Right atrium auricular region (tissue), 2 donors: ENCODE measurements around the gene LAPTM5. TPM values are rescaled to one million over a fixed set of nuclear protein-coding genes. Genes with fewer than 3 reads are reported as not detected.

ENCODE experiments used
- DNase-seq: peaks from one replicate; pipeline ENCODE4 v3.0.0-alpha.2; 2019; ENCODE audit warnings: low spot score
- H3K27ac ChIP-seq, 2 donors: fragments of 200-600 bp; sonication (generic); 1 replicate in 1 of 2; 2 replicates in 1 of 2; pipeline ENCODE4 v1.5.1; 2016 to 2019
- H3K27me3 ChIP-seq, 2 donors: fragments of 200-600 bp; sonication (generic); one replicate each; pipeline versions ENCODE4 v1.5.1 to v1.6.0; 2017 to 2019
- H3K36me3 ChIP-seq: fragments of 200-600 bp; sonication (generic); one replicate; pipeline ENCODE4 v1.5.1; 2016
- H3K4me1 ChIP-seq, 2 donors: fragments of 200-600 bp; sonication (generic); one replicate each; pipeline versions ENCODE4 v1.5.1 to v1.6.0; 2017 to 2019
- H3K4me3 ChIP-seq, 2 donors: fragments of 200-600 bp; sonication (generic); 1 replicate in 1 of 2; 2 replicates in 1 of 2; pipeline ENCODE4 v1.5.1; 2017 to 2019; ENCODE audit warnings: mild to moderate bottlenecking in 1 of 2, moderate library complexity in 1 of 2
- H3K9me3 ChIP-seq, 2 donors: fragments of 200-600 bp; sonication (generic); one replicate each; pipeline ENCODE4 v1.5.1; 2019
- total RNA-seq, 2 donors: library from RNA; depleted of rRNA; stranded (reverse); fragments of >200 nt; gene quantifications; one replicate each; pipeline ENCODE4 v1.1.0, GENCODE V29; 2016
- TF ChIP-seq, protein P1 (sequence below), 2 donors: fragments of 200-600 bp; sonication (generic); IDR thresholded peaks; one replicate each; pipeline ENCODE4 v1.5.1; 2019; ENCODE audit warnings: antibody characterized with exemption in 2 of 2

LAPTM5 gene
- total RNA-seq, 2 donors from 2014 or later: 17.4 to 62.8 TPM

DNA sequence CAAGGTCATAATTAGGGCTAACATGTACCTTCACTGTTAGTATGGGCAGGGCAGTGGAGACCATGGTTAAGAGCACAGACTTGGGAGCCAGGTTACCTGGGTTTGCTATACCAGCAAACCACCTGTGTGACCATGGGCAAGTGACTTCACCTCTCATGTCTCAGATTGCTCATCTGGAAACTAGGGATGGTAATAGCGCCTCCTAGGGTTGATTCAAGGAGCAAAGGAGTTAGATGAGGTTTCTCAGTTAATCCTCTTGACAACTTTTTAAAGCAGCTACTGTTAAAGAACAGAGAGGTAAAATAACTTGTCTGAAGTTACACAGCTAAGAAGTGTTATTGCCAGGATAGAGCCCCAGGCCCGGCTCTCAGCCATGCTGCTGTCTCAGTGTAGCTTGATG is 33.4 kb downstream of the LAPTM5 start:
- Histone ChIP-seq H3K36me3 (no peaks in the 10 kb centered on the region), H3K27me3 (no peaks in the 10 kb centered on the region), H3K4me1 (peaks cover 0 to 5% of the 10 kb centered on the region in 2 donors), H3K4me3 (no peak overlapping the region), H3K9me3 (no peaks in the 10 kb centered on the region), H3K27ac (no peak overlapping the region)
- no peak for DNase-seq
- TF ChIP-seq, protein P1, sequence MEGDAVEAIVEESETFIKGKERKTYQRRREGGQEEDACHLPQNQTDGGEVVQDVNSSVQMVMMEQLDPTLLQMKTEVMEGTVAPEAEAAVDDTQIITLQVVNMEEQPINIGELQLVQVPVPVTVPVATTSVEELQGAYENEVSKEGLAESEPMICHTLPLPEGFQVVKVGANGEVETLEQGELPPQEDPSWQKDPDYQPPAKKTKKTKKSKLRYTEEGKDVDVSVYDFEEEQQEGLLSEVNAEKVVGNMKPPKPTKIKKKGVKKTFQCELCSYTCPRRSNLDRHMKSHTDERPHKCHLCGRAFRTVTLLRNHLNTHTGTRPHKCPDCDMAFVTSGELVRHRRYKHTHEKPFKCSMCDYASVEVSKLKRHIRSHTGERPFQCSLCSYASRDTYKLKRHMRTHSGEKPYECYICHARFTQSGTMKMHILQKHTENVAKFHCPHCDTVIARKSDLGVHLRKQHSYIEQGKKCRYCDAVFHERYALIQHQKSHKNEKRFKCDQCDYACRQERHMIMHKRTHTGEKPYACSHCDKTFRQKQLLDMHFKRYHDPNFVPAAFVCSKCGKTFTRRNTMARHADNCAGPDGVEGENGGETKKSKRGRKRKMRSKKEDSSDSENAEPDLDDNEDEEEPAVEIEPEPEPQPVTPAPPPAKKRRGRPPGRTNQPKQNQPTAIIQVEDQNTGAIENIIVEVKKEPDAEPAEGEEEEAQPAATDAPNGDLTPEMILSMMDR (IDR thresholded peaks at IDR 0.05): no peak

DNA sequence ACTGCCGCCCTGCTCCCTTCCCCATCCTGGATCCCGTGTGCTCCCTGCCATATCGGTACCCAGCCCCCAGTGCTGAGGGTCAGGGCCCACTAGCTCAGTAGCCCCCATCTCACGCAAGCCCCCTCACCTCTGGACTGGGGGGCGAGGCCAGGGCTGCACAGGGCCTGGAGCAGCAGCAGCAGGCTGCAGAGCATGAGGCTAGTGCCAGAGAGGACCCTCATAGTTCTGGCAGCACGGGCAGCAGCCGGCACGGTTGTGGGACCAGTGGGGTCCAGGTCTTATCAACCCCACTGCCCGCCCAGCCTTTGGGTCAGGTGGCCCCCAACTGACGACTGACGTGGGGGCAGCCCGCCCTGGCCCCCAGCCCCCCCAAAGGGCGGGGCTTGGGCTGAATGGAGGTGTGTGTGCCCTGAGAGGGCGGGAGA is 34.2 kb downstream of the LAPTM5 start, which contains the start of gene MATN1:
MATN1 (minus strand) TSS at position 255 of the 425 bp plus-strand sequence; CDS start at position 221, 34 bp downstream.
- TF ChIP-seq, protein P1 (IDR thresholded peaks at IDR 0.05): no peak
- Histone ChIP-seq H3K27ac (no peak within 1 kb of the TSS), H3K9me3 (no peaks in the 10 kb centered on the region), H3K27me3 (no peaks in the 10 kb centered on the region), H3K4me3 (no peak within 1 kb of the TSS), H3K4me1 (peaks cover 0 to 10% of the 10 kb centered on the region in 2 donors), H3K36me3 (no peaks in the 10 kb centered on the region)
- no peak for DNase-seq

DNA sequence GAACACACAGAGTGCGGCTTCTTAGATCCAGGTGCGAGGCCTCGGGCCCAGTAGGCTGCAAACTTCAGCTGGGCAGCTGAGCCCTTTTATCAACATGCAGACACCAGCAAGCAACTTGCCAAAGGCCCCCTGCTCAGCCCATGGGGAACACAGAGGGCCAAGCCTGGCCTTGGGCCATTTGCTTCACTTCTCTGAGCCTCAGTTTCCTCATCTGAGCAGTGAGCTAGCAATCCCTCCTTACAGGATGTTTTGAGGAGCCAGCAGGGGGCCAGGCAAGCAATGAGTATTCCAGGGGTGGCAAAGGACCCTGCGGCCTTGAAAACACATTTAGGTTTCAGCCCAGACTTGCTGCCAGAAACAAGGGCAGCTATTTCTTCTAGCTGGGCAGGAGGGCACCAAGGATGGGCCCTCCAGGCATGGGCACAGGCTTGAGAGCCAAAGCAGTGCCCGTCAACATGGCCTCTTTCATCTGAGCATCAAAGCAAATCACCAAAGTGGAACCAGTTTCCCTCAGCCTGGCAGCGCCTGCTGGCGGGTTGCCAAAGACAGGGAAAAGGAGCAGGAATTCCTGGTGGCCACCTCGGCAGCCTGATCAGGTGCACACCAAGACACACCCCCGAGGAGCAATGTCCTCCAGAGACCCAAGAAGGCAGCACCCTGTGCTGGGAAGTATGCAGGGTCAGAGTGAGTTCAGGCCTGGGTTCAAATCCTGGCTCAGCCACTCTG is 35.6 kb downstream of the LAPTM5 start:
- H3K27me3 ChIP-seq: no peaks in the 10 kb centered on the region
- H3K4me1 ChIP-seq: peaks cover 0 to 10% of the 10 kb centered on the region in 2 donors
- no peak overlapping the region for H3K4me3 ChIP-seq
- no peak overlapping the region for H3K27ac ChIP-seq
- H3K36me3 ChIP-seq: no peaks in the 10 kb centered on the region
- TF ChIP-seq, protein P1 (IDR thresholded peaks at IDR 0.05): no peak
- DNase-seq: no peak
- H3K9me3 ChIP-seq: no peaks in the 10 kb centered on the region

DNA sequence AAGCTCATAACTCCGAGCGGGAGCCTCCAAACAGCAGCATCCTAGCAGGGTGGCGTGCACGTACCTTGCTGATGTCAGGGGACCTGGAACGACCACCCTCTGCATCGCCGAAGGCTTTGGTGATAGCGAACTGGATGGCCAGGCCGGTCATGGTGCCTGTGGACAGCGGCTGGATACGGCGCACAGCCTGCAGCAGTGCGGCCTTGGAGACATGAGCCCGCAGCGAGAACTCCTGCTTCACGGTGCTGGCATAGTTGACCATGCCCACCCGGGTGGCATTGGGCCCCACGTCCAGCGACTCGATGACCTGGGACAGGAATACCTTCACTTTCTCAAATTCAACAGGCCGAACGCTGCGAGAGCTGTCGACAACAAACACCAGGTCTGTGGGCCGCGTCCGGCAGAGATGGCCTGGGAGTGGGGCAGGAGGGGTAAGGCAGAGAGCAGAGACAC is 36.2 kb downstream of the LAPTM5 start:
- H3K4me1 ChIP-seq: peaks cover 0 to 10% of the 10 kb centered on the region in 2 donors
- TF ChIP-seq, protein P1 (IDR thresholded peaks at IDR 0.05): no peak
- no peaks in the 10 kb centered on the region for H3K9me3 ChIP-seq
- H3K36me3 ChIP-seq: no peaks in the 10 kb centered on the region
- no peaks in the 10 kb centered on the region for H3K27me3 ChIP-seq
- no peak overlapping the region for H3K4me3 ChIP-seq
- no peak for DNase-seq
- no peak overlapping the region for H3K27ac ChIP-seq

DNA sequence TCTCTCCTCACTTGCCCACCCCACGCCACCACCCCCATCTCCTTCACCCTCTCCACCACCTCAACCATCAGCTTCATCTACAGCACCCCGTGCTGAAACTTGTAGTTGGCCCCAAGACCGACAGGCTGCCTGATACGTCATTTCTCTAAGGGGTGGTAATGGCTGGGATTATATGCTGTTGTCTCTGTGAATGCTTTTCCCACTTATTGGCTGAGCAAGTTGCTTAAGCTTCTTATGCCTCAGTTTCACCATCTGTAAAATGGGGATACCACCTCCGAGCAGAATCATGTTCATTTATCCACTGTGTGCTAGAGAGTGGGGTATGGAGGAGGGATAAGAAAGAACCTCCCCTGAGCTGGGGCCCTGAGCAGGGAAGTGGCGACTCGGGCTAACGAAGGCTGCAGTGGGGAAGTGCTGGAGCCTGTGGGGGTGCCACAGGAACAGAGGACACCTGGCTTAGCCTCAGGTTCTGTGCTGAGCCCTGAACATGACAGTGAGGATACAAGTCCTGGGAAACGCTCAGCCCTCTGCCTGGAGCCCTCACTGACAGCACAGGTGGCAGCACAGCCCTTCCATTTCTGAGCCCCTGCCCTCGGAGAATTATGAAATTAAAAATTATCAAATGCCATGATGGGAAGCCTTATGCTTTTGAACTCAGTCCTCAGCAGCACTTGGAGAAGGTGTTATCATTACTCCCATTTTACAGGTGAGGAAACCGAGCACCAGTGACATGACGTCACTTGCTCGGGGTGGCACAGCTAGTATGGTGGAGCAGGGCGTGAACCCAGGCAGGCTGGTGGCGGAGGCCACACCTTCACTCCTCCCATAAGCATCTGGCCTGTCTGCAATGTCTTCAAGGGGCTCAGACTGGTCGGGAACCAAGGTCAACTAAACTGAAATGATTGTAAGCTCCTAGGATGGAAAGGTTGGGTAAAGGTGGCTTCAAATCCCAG is 37.0 kb downstream of the LAPTM5 start:
- Histone ChIP-seq H3K4me3 (no peak overlapping the region), H3K36me3 (no peaks in the 10 kb centered on the region), H3K27ac (no peak overlapping the region), H3K9me3 (peaks cover 0 to 2% of the 10 kb centered on the region in 2 donors), H3K27me3 (no peaks in the 10 kb centered on the region), H3K4me1 (peaks cover 0 to 10% of the 10 kb centered on the region in 2 donors)
- TF ChIP-seq, protein P1 (IDR thresholded peaks at IDR 0.05): no peak
- no peak for DNase-seq
